ENCODE measurements around the gene KCNIP4.
"Not testable (repeated sequence)": the region's sequence is repeated elsewhere in the genome, so short reads cannot be mapped to it uniquely, and the experiment has no call there.

The KCNIP4 gene

DNA sequence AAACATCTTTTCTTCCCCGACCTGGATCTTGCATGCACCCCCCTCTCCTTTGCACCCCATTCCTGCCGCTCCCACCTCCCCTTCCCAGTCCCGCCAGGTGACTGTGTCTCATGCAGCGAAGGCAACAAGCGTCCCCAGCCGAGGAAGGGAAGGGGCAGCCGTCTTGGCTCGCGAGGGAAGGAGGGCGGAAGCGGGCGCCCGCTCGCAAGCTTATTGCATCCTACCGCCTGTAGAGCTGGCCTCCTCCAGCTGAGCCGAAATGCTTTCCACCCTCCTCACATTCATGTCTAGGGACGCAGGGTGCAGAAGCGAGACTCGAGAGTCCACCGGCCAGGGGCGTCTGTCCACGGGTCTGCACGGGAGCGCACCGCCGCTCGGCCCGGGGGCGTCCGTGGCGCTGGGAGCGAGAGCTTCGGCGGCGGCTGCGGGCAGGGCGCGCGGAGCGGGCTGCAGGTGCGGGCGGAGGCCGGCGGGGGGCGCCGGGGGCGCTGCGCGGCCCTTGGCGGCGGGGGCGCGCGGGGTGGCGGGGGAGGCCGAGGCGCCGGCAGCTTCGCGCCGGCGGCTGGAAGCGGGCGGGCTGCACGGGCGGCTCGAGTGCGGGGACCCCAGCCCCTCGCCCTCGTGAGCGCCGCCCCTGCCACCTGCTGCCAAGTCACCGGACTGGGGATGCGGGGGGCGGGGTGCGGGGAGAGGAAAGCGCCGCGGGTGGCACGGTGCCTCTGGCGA, at the start of gene KCNIP4:
Gene KCNIP4 (minus strand): TSS at position 426 of the 726 bp plus-strand sequence.
- no peak for DNase-seq (ENCODE audit: low read depth in 2 of 2)

GRCh38 chr4:21996618-21997017, 48.0 kb upstream of the KCNIP4 start:
- DNase-seq (ENCODE audit: low read depth in 2 of 2), result not testable (repeated sequence)

- peak; percentile 18 to 25 for DNase-seq (ENCODE audit: low read depth in 2 of 2)
These were observed 43.8 kb upstream of the KCNIP4 start for GRCh38 chr4:21992330-21992729.

GRCh38 chr4:21991562-21991961, 43.0 kb upstream of the KCNIP4 start:
- DNase-seq (ENCODE audit: low read depth in 2 of 2), result no peak

- DNase-seq (ENCODE audit: low read depth in 2 of 2), result no peak
These were observed 42.5 kb upstream of the KCNIP4 start for GRCh38 chr4:21991050-21991449.

- no peak for DNase-seq (ENCODE audit: low read depth in 2 of 2)
These were observed 40.8 kb upstream of the KCNIP4 start for GRCh38 chr4:21989351-21989750.

DNA sequence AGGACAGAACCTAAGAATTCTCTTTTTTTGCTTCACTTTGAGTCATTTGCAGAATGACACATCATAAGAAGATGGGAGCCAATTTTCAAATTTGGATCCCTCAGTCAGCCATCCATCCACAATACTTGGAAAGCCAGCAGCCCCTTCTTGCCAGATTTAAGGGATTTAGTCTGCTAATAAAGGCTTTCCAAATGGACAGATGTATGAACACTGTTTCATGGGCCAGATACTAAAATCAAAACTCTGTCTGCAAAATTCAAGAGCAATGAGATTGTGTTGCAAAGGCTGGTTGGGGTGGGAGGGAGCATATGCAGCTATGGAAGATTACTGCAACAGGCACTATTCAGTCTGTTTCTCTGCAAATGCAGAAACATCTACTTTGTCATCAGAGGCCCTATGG, 37.7 kb upstream of the KCNIP4 start:
- no peak for DNase-seq (ENCODE audit: low read depth in 2 of 2)

GRCh38 chr4:21982087-21982486, 33.5 kb upstream of the KCNIP4 start:
- DNase-seq (ENCODE audit: low read depth in 2 of 2), result no peak

DNA sequence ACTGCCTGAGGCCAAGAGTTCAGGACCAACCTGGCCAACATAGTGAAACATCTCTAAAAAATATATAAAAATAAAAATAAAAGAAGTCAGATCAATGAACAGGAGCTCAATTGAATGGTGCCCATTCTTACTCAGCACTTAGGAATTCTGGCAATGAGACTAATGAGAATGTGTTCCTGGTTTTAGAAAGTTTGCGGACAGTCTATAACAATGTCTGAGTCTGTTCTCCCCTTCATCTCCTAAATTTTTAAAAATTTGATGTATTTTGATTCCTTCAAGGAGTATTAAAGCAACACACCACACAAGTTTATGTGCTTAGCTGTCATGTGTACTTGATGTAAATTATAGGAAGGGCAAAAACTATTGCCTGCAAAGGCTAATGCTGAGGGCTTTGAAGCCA, 30.6 kb upstream of the KCNIP4 start:
- no peak for DNase-seq (ENCODE audit: low read depth in 2 of 2)

- DNase-seq (ENCODE audit: low read depth in 2 of 2), result no peak
These were observed 27.6 kb upstream of the KCNIP4 start for GRCh38 chr4:21976166-21976565.

DNA sequence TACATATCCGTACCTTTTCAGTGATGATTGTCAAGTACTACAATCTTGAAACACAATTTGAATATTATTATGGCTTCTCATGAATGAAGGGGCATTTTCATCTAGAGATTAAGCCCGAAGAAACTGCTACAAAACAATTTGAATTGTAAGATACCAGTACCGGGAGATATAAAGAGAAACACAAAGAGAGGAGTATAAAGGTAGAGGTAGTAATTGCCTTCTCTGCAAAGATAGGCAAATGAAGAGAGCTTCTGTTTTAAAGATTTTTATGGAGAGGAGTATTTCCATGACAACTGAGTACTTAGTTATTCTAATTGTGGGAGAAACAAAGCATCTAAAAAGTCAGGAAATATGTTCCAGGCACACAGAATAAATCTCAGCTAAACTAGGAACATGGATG, 25.3 kb upstream of the KCNIP4 start:
- DNase-seq (ENCODE audit: low read depth in 2 of 2), result no peak

GRCh38 chr4:21964762-21965319, 16.3 kb upstream of the KCNIP4 start:
- no peak for DNase-seq (ENCODE audit: low read depth in 2 of 2)

GRCh38 chr4:21962691-21963090, 14.1 kb upstream of the KCNIP4 start:
- no peak for DNase-seq (ENCODE audit: low read depth in 2 of 2)

DNA sequence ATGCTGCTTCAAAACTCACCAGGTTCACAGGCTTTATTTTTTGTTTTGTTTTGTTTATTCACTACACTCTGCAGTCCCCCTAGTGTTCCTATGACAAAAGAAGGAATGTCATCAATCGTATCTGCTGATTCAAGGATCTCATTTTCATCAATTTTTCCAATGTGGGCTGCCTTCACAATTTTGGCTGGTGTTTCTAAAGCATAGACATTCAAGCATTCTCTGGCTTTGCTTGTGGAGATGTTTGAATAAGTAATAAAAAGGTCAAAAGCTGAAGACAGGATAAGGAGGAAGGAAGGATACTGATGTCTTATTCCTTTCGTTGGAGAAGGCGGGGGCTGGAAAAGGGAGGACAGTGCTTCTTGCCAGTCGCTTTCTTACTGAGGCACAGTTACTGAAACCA, 12.2 kb upstream of the KCNIP4 start:
- no peak for DNase-seq (ENCODE audit: low read depth in 2 of 2)

DNA sequence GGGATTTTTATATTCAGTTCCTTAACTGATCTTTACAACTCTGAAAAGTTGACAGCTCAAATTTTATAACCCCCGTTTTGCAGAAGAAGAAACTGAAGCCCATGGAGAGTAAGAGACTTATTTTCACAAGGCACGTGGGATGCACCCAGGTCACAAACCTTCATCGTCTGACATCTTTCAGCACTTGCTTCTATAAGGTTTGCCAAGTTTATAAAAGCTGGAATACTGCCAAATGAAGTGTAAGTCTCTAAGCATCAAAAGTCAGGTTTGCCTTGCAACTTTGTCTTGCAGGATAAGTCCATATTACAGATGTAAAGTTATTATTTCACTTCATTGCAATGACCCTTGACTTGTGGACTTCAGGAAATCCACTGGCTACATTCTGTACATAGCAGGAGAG, 6.3 kb upstream of the KCNIP4 start:
- no peak for DNase-seq (ENCODE audit: low read depth in 2 of 2)

DNA sequence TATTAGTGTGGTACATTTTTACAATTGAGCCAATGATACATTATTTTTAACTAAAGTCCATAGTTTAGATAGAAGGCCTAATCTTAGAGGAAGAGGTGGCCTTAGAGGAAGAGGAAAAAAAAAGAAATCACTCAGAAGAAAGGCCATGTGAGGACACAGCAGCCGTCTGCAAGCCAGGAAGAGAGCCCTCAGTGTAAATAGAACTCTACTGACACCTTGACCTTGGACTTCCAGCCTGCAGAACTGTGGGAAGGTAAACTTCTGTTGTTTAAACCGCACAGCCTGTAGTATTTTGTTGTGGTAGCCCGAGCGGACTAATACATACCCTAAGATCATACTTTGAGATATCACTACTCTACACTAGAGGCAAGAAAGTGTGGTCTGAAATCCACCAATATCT, 5.1 kb upstream of the KCNIP4 start:
- no peak for DNase-seq (ENCODE audit: low read depth in 2 of 2)

DNA sequence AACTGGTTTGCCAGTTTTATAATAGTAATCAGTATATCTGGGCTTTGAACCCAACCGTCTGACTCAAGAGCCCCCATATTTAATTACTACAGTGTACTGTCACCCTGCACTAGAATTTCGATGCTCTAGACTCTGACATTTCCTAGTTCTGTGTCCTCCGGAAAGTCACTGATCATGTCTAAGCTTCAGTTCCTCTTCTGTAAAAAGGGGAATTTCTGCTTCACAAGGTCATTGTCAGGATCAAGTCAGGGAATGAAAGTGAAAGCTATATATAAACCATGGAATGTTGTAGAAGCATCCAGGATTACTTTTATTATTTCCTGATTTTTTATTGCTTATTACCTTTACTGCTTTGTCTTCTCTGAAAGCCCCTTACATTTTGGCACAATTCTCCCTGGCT, 4.0 kb upstream of the KCNIP4 start:
- DNase-seq (ENCODE audit: low read depth in 2 of 2), result no peak

DNA sequence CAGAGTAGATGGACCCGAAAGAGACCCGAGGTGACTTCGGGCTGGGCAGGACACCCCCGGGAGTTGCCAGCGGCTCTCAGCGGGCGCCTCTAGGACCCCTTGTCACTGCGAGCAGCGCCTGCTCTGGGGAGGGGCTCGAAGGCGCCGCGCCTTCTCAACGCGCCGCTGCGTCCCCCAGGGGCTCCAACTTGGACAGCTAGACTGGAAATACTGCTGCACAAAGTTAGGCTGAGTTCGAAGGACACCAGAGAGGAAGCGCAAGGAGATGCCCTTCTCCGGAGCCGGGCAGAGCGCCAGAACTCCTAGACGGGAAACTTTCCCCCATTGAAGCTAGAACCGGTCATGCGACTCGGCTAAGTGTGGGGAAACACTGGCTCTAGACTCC, 493 bp upstream of the KCNIP4 start:
- no peak for DNase-seq (ENCODE audit: low read depth in 2 of 2)

- no peak for DNase-seq (ENCODE audit: low read depth in 2 of 2)
These were observed 703 bp downstream of the KCNIP4 start for GRCh38 chr4:21947791-21948346.

DNA sequence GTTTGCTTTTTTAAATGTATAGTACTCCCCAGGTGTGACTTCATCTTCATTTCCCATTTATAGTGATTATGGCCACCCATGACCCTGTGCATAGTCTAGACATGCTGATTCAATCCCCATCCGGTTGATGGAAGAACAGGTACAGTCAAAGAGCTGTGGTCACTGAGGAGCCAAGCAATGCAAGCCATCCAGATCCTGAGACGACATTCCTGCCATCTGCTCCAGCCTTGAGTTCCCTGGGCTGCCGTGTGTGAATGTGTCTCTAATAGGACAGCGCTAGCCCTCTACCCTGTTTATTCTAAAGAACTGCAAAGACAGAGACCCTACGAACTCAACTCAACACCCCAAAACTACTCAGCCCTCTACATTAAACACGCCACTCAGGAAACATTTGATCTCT, 1.7 kb downstream of the KCNIP4 start:
- DNase-seq (ENCODE audit: low read depth in 2 of 2), result no peak

GRCh38 chr4:21921526-21922180, 26.9 kb downstream of the KCNIP4 start:
- DNase-seq (ENCODE audit: low read depth in 2 of 2), result no peak

- no peak for DNase-seq (ENCODE audit: low read depth in 2 of 2)
These were observed 32.8 kb downstream of the KCNIP4 start for GRCh38 chr4:21915761-21916160.

DNA sequence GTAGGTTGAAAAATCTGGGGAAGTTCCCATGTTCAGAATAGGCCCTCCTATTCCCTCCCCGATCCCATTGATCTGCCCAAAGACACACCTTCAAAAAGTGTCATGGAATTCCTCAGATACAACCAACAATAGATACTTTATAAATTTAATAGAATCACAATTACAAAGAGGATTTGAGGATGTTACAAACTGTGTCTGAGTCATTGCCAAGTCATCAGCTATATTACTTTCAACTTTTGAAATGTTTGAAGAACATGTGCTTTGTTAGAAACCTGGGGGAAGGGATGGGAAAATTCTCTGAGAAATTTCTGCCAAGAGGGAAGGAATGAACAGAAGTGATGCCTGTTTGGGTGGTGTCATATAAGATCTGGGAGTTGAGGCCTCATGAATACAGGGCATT, 46.7 kb downstream of the KCNIP4 start:
- peak in 1 of 2 experiments; percentile 9 for DNase-seq (ENCODE audit: low read depth in 2 of 2)
